ENCODE results near the gene CHEK1. TPM values are rescaled to one million over a fixed set of nuclear protein-coding genes. Genes with fewer than 3 reads are reported as not detected.
"Not testable (repeated sequence)": the region's sequence is repeated elsewhere in the genome, so short reads cannot be mapped to it uniquely, and the experiment has no call there.

CHEK1 gene
- 1.7 TPM for total RNA-seq

DNA sequence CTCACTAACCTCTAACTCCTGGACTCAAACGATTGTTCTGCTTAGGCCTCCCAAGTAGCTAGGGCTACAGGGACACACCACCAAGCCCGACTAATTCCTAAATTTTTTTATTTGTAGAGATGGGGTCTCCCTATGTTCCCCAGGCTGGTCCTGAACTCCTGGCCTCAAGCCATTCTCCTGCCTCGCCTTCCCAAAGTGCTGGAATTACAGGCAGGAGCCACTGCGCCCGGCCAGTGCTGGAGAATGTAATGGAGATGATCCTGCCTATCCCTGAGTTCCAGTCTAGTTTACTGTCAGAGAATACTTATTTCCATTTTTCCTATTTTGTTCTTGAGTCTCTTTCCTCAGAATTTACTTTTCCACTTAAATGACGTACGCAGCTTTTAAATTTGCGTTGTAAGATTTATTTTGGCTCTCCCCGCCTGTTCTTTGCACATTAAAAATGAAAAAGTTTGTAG is at the start of gene CHEK1:
CHEK1 (plus strand) TSS at position 408 of the 458 bp plus-strand sequence. CDS start 1,606 bp downstream, outside the sequence.
- DNase-seq (ENCODE audit: low spot score) (no peak), ATAC-seq (no peak)
- intact Hi-C loops (cut with DNase I), result no loop called here

DNA sequence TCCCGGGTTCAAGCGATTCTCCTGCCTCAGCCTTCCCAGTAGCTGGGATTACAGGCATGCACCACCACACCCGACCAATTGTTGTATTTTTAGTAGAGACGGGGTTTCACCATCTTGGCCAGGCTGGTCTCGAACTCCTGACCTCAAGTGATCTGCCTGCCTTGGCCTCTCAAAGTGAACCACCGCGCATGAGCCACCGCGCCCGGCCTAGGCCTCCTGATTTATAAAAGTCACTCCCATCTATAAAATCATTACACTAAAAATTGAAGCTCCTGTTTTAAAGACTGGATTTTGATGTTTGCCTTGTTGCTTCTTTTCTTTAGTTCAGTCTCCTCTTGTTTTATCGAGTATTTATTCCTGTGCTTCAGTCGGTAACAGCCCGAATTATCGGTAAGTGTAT is 47.8 kb upstream of the CHEK1 start:
- ATAC-seq; DNase-seq (ENCODE audit: low spot score); intact Hi-C loops (cut with DNase I): not testable (repeated sequence)

DNA sequence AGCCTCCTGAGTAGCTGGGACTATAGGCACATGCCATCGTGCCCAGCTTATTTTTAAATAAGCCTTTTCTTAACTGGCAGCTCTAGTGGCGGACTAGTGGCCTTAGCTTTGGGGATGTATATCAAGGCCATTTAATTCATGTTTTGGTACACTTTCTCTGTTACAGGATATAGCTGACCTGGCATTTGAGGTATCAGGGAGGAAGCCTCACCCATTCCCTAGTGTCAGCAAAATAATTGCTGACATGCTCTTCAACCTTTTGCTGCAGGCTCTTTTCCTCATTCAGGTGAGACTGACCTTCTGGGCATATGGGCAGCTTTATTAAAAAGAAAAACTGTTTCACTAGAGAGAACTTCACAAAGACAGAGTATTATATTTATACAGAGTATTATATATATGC is 46.2 kb upstream of the CHEK1 start:
- intact Hi-C loops (cut with DNase I), result no loop called here
- DNase-seq (ENCODE audit: low spot score), result no peak
- ATAC-seq, result no peak

DNA sequence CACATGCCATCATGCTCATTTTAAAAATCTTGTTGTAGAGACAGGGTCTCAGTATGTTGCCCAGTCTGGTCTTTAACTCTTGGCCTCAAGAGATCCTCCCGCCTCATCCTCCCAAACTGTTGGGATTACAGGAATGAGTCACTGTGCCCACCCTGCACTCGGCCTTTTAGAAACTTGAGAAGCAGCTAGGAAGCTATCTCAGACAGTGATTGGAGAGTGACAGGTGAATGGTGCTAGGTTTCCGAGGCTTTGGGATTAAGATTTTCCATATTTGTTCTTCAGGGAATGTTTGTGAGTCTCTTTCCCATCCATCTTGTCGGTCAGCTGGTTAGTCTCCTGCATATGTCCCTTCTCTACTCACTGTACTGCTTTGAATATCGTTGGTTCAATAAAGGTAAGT is 45.2 kb upstream of the CHEK1 start:
- ATAC-seq (no peak), DNase-seq (ENCODE audit: low spot score) (no peak)
- intact Hi-C loops (cut with DNase I), result no loop called here

DNA sequence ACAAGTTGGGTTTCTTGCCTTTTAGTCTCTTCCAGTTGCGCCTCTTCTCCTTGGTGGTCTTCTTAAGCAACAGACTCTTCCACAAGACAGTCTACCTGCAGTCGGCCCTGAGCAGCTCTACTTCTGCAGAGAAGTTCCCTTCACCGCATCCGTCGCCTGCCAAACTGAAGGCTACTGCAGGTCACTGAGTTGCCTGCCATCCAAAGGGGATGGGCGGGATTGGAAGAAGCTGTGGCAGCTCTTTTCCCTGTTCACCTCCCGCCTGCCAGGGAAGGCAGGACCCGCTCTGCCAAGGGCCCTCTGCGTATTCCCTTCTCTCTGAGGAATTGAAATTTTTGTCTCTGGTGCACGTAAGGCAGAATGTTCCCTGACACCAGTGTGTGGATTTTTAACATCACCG is 41.5 kb upstream of the CHEK1 start:
- DNase-seq (ENCODE audit: low spot score) (no peak), ATAC-seq (no peak)
- intact Hi-C loops (cut with DNase I), result no loop called here

DNA sequence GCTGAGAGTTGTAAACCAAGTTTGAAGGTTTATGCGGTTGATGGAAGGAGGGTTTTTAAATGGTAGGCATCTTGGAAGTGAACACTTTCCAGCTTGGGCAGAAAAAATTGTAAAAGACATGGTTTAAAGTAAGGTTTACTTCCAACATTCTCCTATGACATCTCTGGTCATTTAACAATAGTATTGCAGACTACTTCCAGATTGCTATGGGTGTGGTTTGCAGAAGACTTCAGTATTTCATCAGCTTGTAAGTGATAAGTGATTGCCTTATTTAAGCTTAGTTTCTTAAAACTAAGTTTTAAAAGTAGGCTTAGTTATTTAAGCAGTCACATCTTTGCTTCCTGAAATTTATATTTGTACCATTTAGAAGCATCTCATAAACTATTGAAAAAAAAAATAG is 39.5 kb upstream of the CHEK1 start:
- ATAC-seq, result no peak
- intact Hi-C loops (cut with DNase I), result no loop called here

DNA sequence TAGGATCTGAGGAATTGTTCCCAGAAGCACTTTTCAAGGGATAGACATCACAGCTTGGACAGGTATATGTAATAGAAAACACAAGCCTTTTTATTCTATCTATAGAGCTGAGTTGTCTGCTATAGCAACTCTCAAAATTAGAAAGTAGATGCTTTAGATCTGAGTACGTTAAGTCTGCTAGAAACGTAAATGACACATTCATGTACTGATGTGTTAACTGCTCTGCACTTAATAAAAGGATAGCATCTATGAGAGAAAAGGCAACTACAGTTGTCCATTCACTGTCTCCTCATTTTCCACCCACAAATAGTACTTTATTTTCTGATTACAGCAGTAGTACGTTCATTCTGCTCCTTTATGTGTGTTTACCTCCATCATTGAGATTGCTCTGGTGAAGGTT is 38.3 kb upstream of the CHEK1 start:
- intact Hi-C loops (cut with DNase I), result no loop called here
- no peak for DNase-seq (ENCODE audit: low spot score)
- ATAC-seq, result no peak

More for the DNA sequence above, 39.5 kb upstream of the CHEK1 start:
- DNase-seq (ENCODE audit: low spot score), result no peak

DNA sequence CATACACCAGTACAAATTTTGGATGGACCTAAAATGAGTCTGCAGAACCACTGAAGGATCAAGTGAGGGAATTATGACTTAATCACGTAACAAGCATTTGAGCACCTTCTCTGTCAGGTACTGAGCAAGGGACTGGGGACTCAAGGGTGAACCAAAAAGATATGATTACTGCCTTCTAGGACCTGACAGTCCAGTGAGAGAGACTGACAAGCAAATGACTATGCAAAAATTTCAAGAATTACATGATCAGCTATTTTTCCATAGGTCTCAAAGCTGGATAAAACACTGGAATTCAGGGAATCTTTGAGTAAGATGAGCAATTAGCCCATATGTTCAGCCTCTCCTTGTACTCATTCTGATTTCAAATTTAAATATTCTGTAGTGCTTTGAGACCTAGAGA is 37.5 kb upstream of the CHEK1 start:
- ATAC-seq (no peak), DNase-seq (ENCODE audit: low spot score) (no peak)
- intact Hi-C loops (cut with DNase I), result no loop called here

DNA sequence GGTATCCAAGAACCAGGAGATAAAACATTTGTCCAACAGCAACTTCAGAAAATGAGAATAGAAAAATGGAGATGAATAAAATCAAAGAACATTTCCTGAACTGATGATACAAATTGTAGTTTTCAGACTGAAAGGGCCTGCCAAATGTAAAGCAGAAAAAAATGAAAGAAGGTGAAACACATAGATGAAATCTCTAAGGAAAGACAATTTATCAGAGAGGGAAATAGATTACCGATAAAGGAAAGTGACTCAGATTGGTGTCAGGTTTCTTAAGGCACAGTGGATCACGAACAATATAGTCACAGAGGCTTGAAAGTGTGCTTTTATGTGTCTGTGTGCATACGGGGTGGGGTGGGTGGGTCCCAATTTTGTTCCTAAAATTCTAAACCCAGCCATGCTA is 36.5 kb upstream of the CHEK1 start:
- intact Hi-C loops (cut with DNase I), result no loop called here
- no peak for ATAC-seq
- no peak for DNase-seq (ENCODE audit: low spot score)

DNA sequence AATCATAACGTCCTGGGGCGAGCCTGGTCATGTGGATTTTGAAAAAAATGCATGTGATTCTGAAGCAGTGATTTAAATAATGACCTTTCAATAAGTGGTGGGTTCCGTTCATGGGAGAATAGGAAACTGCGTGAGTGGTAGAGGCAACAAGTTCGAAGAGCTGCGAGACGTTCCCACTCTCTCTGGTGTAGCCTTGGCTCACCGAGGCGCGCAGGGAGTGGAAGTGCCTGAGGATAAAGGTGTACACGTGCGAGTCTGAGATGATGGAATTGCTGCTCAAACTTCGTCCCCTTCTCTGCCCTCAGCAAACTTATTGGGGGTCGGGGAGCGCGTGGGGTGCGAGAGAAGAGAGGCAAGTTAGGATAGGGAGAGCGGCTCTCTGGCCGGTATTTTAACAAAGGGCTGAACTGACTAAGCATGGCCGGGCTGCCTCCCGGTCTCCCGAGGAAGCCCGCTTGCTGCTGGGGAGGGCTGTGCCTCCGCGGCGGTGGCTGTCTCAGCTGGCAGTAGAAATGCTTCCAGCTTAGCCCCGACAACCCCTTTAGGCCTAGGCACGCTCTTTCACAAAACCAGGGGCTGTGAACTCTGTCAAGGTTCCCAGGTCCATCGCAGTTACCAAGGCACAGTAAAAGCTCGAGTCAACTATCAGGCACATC is 33.2 kb upstream of the CHEK1 start:
- peak; percentile 63 for DNase-seq (ENCODE audit: low spot score)
- intact Hi-C loops (cut with DNase I), result no loop called here
- peak; percentile 40 for ATAC-seq

DNA sequence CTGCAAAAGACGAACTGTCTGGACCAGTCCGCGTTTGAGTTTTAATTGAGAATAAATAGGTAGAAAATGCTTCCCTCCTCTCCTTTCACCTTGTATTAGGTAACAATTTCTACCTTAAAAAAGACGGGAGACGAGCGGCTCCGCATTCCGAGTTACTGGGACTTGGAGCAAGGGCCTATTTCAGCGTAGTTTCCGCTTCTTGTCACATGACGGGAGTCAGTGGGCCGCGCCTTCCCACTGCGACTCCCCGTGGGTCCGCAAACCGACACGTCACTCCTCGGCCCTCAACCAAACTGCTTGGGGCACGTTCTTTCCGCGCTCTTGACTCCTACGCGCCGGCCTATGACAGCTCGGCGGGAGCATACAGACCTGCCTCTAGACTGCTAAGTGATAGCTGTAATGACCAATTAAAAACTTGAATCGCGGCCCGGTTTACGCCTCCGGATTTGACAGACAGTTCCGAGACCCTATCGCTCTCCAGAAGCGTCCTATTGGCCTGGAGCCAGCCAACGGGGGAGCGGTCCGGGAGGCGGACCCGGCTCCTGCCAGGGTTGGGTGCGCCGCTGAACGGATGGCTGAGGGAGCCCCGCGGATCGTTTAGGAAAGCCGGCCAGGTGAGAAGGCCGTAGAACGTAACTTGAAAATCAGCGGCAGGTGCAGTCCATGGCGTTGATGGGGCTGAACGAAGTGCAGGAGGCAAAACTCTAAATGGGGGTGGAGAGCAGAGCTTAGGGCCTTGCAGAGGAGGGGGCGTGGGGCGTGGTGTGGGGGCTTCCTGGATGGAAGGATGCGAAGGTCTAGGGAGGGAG is 32.5 kb upstream of the CHEK1 start, which contains the start of gene STT3A:
STT3A (plus strand) TSS at position 548 of the 809 bp plus-strand sequence. CDS start 3,064 bp downstream, outside the sequence.
- intact Hi-C loops (cut with DNase I), result no loop called here
- ATAC-seq, result peak; percentile 99
- DNase-seq (ENCODE audit: low spot score), result peak; percentile 99

DNA sequence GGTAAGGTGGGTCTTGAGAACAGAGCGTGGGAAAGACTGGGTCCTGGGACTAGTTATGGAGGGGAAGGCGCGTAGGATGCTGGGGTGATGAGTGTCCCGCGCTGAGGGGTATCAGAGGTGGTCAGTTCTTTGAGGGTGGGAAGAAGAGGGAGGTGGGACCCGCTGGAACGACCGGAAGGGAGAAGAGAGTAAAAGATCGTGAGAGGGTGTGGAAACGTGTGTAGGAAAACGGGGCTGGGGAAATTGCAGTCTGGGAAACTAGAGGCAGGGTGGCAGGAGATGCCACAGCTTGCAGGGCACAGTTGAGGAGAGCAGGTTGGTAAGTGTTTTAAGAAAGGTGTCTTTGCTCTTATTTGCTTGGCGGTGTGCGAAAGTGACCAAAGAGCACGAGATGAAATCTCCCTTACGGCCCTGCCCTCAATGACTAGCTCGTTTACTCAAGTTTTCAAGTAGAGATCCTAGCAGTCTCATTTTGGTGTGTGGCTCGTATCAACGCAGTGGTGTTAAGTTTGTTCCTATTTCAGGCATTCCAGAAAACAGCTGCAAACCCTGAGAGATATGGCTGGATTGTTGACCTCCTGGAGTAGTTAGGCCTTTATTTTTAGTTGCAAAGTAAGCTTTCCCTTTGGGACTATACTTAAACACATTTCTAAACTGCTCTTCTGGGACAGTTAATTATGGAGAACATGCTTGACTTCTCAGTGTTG is 31.7 kb upstream of the CHEK1 start:
- peak; percentile 3 for ATAC-seq
- DNase-seq (ENCODE audit: low spot score), result no peak
- intact Hi-C loops (cut with DNase I), result no loop called here

DNA sequence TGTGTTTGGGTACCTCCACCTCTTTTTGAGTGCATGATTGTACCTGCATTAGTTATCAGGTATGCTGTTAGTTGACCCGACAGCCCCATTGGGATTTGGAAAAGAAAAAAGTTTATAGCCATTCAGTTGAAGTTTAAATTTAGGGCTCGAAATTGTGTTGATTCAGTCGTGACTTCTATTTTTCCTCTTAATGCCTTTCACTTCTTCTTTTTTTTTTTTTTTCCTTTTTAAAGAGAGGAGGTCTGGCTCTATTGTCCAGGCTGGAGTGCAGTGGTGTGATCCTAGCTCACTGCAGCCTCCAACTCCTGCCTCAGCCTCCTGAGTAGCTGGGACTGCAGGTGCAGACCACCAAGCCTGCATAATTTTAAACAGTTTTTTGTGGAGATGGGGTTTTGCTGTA is 30.0 kb upstream of the CHEK1 start:
- no peak for ATAC-seq
- intact Hi-C loops (cut with DNase I), result no loop called here
- no peak for DNase-seq (ENCODE audit: low spot score)

DNA sequence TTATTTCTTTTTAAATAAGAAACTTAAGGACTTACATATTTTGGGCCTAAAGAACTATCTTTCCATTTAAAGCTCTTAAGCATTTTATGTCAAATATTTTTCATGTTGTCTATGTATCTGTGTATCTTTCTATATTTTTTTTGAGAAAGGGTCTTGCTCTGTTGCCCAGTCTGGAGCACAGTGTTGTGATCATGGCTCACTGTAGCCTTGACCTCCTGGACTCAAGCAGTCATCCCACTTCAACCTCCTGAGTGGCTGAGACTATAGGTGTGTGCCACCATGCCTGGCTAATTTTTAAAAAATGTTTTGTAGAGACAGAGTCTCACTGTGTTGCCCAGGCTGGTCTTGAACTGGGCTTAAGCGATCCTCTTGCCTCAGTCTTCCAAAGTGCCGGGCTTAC is 24.3 kb upstream of the CHEK1 start:
- intact Hi-C loops (cut with DNase I), result no loop called here
- no peak for DNase-seq (ENCODE audit: low spot score)
- ATAC-seq, result no peak

DNA sequence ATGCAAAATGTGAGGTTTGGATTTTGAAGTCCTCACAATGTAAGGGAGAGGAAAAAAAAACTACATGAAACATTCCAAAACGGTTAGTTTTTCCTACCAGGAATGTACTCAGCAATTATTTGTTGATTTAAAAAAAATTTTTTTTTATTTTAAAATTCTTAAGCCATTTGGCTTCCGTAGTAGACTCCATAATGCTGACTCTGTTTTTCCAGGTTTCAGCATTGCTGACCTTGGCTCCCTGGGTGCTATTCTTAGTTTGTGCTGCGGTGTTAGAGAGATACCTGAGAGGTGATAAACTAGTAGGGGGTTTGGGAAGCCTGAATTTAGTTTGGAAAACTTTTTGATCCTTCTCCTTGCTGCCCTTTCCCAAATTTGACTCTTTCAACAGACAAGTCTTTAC is 21.8 kb upstream of the CHEK1 start:
- no peak for DNase-seq (ENCODE audit: low spot score)
- intact Hi-C loops (cut with DNase I), result no loop called here
- ATAC-seq, result no peak

DNA sequence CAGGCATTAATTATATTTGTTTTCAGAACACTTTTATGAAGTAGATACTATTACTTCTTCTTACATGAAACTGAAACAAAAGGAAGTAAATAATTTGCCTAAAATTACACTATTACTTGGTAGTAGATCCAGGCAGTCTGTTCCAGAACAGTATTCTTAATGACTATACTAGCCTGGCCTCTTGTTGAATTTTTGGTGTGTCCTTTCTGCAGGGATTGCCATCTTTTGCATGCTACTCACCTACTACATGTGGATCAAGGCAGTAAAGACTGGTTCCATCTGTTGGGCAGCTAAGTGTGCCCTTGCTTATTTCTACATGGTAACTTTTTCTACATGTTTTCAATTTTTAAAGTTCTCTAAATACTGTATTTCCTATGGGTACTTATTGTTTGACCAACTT is 19.5 kb upstream of the CHEK1 start:
- ATAC-seq (no peak), DNase-seq (ENCODE audit: low spot score) (no peak)
- intact Hi-C loops (cut with DNase I), result no loop called here

DNA sequence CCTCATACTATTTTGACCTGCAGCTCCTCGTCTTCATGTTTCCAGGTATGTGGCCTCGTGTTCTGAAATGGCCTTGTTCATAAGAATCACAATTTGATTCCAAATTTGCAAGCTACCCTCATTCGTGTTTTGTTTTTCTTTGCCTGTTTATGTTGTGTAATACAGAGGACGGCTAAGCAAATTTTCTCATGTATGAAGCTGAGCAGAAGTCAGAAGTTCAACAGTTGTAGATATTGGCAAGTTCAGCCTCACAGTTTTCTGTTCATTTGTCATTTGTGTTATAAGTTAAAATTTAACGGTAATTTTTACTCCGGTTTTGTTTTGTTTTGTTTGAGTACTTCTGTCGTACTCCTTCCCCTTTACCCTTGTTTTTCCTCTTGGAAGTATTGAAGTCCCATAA is 15.4 kb upstream of the CHEK1 start:
- intact Hi-C loops (cut with DNase I), result no loop called here
- DNase-seq (ENCODE audit: low spot score), result no peak
- ATAC-seq, result no peak

DNA sequence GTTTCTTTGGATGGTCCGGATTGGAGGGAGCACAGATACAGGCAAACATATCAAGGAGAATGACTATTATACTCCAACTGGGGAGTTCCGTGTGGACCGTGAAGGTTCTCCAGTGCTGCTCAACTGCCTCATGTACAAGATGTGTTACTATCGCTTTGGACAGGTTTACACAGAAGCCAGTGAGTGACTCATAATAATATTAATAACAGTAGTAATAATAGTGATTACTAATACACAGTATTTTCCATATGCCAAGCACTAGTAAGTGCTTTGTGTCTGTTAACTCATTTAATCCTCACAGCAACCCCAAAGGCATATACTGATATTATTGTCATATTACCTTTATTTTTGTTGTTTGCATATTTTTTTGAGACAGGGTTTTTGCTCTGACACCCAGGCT is 6.6 kb upstream of the CHEK1 start:
- ATAC-seq (no peak), DNase-seq (ENCODE audit: low spot score) (no peak)
- intact Hi-C loops (cut with DNase I), result no loop called here

DNA sequence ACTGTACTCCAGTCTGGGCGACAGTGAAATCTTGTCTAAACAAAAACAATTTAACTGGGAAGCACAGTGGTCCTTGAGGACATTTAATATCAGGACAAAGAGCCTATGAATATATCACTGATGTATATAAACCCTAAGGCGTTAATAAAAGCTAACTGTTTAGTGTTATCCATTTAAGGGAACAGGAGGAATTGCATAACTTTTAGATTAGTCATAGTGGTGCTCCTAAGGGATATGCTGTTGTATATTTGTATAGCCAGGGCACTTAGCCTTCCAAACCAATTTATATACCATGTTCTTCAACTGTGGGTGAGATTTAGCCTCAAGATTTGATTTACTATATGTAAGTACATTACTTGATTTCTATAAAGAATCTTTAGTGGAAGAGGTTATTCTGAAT is 3.0 kb upstream of the CHEK1 start:
- intact Hi-C loops (cut with DNase I), result no loop called here

DNA sequence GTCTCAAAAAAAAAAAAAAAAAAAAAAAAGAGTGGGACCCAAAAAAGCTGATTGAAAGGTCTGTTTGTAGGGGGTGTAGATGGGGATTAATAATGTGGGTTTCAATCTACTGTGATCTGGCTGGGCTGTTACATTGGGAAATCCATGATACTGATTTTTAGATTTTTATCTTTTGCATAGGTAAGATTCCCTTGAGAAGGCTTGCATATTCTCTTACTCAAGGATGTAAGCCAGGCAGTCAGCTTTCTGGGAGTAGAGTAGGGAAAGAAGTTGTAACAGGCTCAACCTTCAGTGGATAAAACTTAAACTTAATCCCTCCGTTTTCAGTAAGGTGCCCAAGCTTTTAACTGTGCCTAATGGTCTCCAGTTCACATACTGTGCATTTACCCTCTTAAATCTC is 1.9 kb upstream of the CHEK1 start:
- intact Hi-C loops (cut with DNase I), result no loop called here
- ATAC-seq (no peak), DNase-seq (ENCODE audit: low spot score) (no peak)

More for the DNA sequence above, 3.0 kb upstream of the CHEK1 start:
- DNase-seq (ENCODE audit: low spot score) (no peak), ATAC-seq (no peak)

All from sciatic nerve (tissue), 2 donors.